Muscle of leg (tissue), 11 donors: Measurements from ENCODE around the gene CD34. TPM values are rescaled to one million over a fixed set of nuclear protein-coding genes. Genes with fewer than 3 reads are reported as not detected.
A peak's percentile ranks its signal among the peaks of the same experiment; 100 is the strongest.

ENCODE experiments used
- DNase-seq: peaks from one replicate; pipeline ENCODE4 v3.0.0; 2013
- H3K27ac ChIP-seq: one replicate; pipeline ENCODE4 v1.5.1; 2013; ENCODE audit warnings: mild to moderate bottlenecking, low read length, control low read depth
- H3K27me3 ChIP-seq: one replicate; pipeline ENCODE4 v1.6.1; 2013; ENCODE audit warnings: low read length; ENCODE audit not compliant: control insufficient read depth, insufficient read depth
- H3K36me3 ChIP-seq: one replicate; pipeline ENCODE4 v1.6.1; 2013; ENCODE audit warnings: low read length; ENCODE audit not compliant: control insufficient read depth, insufficient read depth
- H3K4me1 ChIP-seq: one replicate; pipeline ENCODE4 v1.6.1; 2013; ENCODE audit warnings: low read length; ENCODE audit not compliant: control insufficient read depth, insufficient read depth
- H3K4me3 ChIP-seq: one replicate; pipeline ENCODE4 v1.5.1; 2013; ENCODE audit warnings: low read length, control low read depth
- H3K9me3 ChIP-seq: replicated peaks from 2 replicates; pipeline ENCODE4 v1.6.1; 2013; ENCODE audit warnings: low read depth, low read length; ENCODE audit not compliant: control insufficient read depth
- WGBS: methylation state at CpG from one replicate; pipeline ENCODE4 v1.1.5; 2013; ENCODE audit warnings: missing lambda C conversion rate; ENCODE audit not compliant: insufficient coverage; 5-methylcytosine and 5-hydroxymethylcytosine counted together
- polyA plus RNA-seq, 8 donors: library from polyadenylated mRNA; unstranded; fragments of 120-200 nt; gene quantifications; one replicate each; pipeline versions ENCODE4 v1.2.1 to v1.2.3, GENCODE V29; 2013; ENCODE audit warnings: inconsistent platforms in 1 of 8, low replicate concordance in 1 of 8; ENCODE audit not compliant: insufficient read length in 8 of 8, insufficient read depth in 1 of 8
- total RNA-seq: library from RNA; stranded (reverse); fragments of 120-200 nt; gene quantifications from one replicate; pipeline ENCODE4 v1.2.4, GENCODE V29; 2013

The CD34 gene
- total and polyA plus RNA-seq, 9 donors: 62.2 to 204 (median 158) TPM

DNA sequence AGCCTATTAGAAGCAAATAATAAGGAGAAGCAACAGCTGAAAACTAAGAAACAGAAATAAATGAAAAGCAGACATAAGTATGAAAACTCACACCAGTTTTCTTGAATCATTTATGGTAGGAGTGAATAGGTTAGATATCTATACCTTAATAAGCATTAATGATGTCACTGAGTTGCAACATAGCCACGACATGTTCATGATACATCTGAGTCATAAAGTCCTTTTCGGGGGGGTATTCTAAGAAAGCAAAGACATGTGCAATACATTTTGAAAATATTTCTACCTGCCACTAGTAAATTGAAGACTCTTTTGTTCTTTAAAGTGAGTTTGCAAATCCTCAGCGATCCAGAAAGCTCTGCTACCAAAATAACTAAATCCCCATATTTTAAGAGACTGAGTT lies 7.2 kb downstream of the CD34 start:
- H3K4me3 ChIP-seq: no peak overlapping the region
- H3K27me3 ChIP-seq: no peaks in the 10 kb centered on the region
- H3K9me3 ChIP-seq: no peaks in the 10 kb centered on the region
- no CpG with 5 or more reads among the region's 3 CpGs for WGBS
- peaks cover 37% of the 10 kb centered on the region for H3K4me1 ChIP-seq
- DNase-seq: no peak
- peak overlapping the region; percentile 45 for H3K27ac ChIP-seq
- H3K36me3 ChIP-seq: peaks cover 19% of the 10 kb centered on the region

DNA sequence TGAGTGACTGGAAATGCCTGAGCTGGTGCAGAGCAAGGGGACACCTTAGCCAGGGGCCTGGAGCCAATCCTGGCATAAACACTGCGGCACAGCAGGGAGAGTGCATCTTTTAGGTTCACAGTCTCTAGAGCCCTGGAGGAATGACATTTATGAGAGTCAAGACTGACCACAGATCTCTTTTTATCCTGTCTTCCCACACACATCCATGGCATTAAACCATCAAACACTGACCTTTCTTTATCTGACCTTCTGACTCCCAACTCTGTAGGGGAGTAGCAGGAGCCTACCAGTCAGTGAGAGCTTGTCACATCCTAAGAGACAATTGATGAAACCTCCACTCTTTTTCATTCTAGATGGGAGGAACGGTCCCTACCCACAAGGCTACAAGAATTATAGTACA lies 7.9 kb downstream of the CD34 start:
- peaks cover 31% of the 10 kb centered on the region for H3K4me1 ChIP-seq
- H3K36me3 ChIP-seq: peaks cover 25% of the 10 kb centered on the region
- H3K4me3 ChIP-seq: no peak overlapping the region
- no peaks in the 10 kb centered on the region for H3K9me3 ChIP-seq
- no peak for DNase-seq
- H3K27ac ChIP-seq: peak overlapping the region; percentile 15
- no peaks in the 10 kb centered on the region for H3K27me3 ChIP-seq
- WGBS: 0% methylated on average over 1 of the region's 2 CpGs

DNA sequence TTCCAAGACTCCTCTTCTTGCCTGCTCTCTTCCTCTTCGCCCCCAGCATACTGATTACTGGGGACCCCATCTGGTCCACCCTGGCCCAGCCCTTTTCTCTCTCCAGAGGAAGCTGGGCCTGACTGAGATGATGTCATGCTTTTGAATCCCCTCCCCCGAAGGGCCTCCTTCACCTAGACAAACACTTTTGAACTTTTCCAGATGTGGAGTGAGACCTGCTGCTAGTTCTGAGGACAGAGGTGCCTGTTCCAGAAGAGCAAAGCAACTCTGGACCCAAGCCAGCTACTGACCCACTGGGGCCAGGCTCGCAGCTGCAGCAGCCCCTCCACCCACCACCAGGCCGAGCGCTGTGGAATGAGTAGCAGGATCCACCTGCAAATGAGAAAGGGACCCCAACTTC lies 8.4 kb downstream of the CD34 start:
- H3K4me3 ChIP-seq: no peak overlapping the region
- WGBS: 19% methylated on average over 2 of the region's 5 CpGs

DNA sequence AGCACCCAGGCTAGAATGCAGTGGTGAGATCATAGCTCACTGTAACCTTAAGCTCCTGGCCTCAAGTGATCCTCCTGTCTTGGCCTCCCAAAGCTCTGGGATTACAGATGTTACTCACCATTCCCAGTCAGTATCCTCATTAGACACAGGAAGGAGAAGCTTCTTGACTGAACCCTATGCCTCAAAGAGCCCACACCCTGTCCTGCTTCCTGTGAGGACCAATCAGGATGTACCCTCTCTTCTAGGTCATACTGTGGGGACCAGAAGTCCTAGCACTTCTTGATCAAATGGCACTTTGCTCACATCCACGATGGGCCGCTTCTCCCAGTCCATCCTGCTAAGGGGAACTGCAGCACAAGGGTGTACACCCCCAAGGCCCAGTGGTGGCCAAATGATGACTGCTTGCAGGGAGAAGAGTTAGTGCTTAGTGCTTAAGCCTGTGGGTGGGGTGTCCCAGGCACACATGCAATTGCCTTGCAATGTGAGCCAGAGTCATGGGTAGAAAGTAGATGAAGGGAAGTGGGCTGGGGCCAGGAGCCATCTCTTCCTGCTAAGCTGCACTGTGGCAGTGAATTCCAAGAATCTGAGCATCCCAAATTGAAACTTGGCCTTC lies 9.8 kb downstream of the CD34 start:
- H3K27me3 ChIP-seq: no peaks in the 10 kb centered on the region
- WGBS: 93% methylated on average over 2 of the region's 2 CpGs
- no peaks in the 10 kb centered on the region for H3K9me3 ChIP-seq
- H3K36me3 ChIP-seq: peaks cover 23% of the 10 kb centered on the region
- H3K27ac ChIP-seq: no peak overlapping the region
- no peak for DNase-seq
- no peak overlapping the region for H3K4me3 ChIP-seq
- peaks cover 20% of the 10 kb centered on the region for H3K4me1 ChIP-seq

More for the DNA sequence above, 8.4 kb downstream of the CD34 start:
- Histone ChIP-seq H3K4me1 (peaks cover 29% of the 10 kb centered on the region), H3K27me3 (no peaks in the 10 kb centered on the region), H3K9me3 (no peaks in the 10 kb centered on the region), H3K36me3 (peaks cover 25% of the 10 kb centered on the region), H3K27ac (peak overlapping the region; percentile 15)
- DNase-seq: peak; percentile 70

DNA sequence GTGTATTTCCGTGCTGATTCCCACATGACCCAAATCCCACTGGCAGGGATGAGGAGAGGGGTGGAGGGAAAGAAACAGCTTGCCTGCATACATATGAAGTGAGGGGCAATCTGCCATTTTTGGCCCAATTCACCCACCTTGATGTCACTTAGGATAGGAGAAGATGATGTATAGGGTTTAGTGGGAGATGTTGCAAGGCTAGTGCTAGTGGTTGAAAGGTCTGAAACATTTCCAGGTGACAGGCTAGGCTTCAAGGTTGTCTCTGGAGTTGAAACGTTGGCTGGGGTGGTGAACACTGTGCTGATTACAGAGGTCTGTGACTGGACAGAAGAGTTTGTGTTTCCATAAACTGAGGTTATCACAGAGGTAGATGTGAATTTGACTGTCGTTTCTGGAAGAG lies 12.1 kb downstream of the CD34 start:
- Histone ChIP-seq H3K27ac (no peak overlapping the region), H3K4me1 (peaks cover 20% of the 10 kb centered on the region), H3K9me3 (no peaks in the 10 kb centered on the region), H3K36me3 (peaks cover 27% of the 10 kb centered on the region), H3K4me3 (no peak overlapping the region), H3K27me3 (no peaks in the 10 kb centered on the region)
- DNase-seq: no peak
- WGBS: 44% methylated on average over 1 of the region's 3 CpGs

DNA sequence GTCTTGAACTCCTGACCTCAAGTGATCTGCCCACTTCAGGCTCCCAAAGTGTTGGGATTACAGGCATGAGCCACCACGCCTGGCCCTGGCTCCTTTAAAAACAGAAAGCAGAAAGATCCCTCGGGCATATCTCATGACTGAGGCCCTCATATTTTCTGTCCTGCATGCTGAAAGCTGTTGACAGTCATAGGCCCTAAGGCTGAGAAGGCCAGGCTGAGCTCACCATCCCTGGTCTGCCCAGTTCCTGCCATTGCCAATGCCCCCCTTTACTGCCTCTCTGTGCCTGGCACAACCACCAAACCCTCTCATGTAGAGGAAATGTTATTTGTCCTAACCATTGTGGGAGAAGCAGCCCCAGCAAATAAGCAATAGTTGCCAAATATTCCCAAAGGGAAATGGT lies 12.7 kb downstream of the CD34 start:
- DNase-seq: no peak
- Histone ChIP-seq H3K27me3 (no peaks in the 10 kb centered on the region), H3K4me3 (no peak overlapping the region), H3K27ac (no peak overlapping the region), H3K36me3 (peaks cover 27% of the 10 kb centered on the region), H3K9me3 (no peaks in the 10 kb centered on the region), H3K4me1 (peaks cover 22% of the 10 kb centered on the region)
- 54% methylated on average over 2 of the region's 2 CpGs for WGBS

DNA sequence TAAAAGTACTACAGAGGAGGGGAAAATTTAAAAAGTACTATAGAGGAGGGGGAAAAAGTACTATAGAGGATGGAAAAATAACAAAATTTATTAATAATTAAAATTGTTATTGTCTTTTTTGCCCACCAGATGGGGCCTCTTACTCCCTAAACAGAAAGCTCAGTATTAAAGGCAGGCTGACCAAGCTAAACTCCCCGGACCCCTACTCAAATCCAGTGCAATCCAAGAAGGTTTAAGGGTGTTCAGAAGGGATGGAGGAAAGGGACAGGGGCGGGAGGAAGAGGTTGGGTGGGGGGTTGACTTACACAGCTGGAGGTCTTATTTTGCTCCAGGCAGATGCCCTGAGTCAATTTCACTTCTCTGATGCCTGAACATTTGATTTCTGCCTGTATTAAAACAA lies 13.7 kb downstream of the CD34 start:
- Histone ChIP-seq H3K36me3 (peaks cover 27% of the 10 kb centered on the region), H3K9me3 (no peaks in the 10 kb centered on the region), H3K4me3 (no peak overlapping the region), H3K4me1 (peaks cover 19% of the 10 kb centered on the region), H3K27me3 (no peaks in the 10 kb centered on the region), H3K27ac (no peak overlapping the region)
- WGBS: no CpG with 5 or more reads among the region's 2 CpGs
- no peak for DNase-seq

DNA sequence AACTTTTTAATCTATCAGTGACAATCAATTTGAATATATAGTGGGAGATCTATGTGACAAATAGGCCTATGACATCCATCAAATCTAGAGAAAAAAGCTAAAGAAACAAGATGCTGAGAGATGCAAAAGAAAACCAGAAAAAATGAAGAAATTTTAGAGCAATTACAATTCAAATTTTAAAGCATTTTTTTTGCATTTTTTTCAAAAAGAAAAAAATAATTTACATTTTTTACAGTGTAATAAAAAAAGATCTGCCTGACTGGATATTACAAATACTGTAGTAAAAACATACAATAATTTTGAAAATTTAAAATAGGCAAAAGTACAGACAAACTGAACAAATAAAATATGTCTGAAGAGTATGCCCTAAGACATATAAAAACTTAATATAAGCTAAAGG lies 14.4 kb downstream of the CD34 start:
- DNase-seq: no peak
- H3K4me1 ChIP-seq: peaks cover 16% of the 10 kb centered on the region
- no peak overlapping the region for H3K27ac ChIP-seq
- no peaks in the 10 kb centered on the region for H3K9me3 ChIP-seq
- no peaks in the 10 kb centered on the region for H3K27me3 ChIP-seq
- H3K4me3 ChIP-seq: no peak overlapping the region
- H3K36me3 ChIP-seq: peaks cover 28% of the 10 kb centered on the region

DNA sequence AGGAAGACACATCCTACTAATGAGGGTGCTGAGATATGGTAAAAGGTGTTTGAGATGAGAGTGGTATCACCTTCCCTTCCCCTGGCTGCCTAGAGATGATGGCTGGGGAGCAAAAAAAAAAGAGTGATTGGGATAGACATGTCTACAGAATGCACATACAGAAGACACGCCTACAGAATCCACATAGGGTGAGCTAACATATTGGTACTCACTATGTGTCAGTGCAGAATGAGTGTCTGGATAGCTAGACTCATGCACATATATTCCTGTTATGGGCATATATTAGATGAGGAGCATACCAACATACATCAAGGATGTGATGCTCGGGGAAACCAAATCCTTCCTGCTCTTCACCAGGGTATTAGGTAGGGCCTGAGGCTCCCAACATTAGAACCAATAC lies 16.2 kb downstream of the CD34 start:
- Histone ChIP-seq H3K4me1 (peaks cover 26% of the 10 kb centered on the region), H3K4me3 (no peak overlapping the region), H3K27me3 (no peaks in the 10 kb centered on the region), H3K36me3 (peaks cover 21% of the 10 kb centered on the region), H3K9me3 (no peaks in the 10 kb centered on the region), H3K27ac (no peak overlapping the region)
- no CpG with 5 or more reads among the region's 2 CpGs for WGBS
- no peak for DNase-seq

DNA sequence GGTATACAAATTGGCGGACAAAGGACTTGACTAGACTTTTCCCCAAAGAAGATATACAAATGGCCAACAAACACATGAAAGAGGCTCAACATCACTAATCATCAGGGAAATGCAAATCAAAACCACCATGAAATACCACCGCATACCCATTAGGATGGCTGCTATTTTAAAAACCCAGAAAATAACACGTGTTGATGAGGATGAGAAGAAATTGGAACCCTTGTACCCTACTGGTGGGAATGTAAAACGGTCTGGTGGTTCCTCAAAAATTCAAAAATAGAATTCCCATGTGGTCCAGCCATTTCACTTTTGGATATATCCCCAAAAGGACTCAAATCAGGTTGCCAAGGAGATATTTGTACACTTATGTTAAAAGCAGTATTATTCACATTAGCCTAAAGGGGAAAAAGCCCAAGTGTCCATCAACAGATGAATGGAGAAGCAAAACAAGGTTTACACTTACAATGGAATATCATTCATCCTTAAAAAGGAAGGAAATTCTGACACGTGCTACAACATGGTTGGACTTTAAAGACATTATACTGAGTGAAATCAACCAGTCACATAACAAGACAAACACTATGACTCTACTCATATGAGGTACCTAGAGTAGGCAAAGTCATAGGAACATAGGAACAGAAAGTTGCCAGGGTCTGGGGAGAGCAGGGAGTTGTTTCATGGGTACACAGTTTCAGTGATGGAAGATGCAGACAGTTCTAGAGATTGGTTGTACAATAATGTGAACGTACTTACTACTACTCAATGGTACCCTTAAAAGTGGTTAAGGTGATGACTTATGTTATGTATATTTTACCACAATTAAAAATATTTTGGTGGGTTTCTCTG lies 17.0 kb downstream of the CD34 start:
- DNase-seq: no peak
- Histone ChIP-seq H3K27me3 (no peaks in the 10 kb centered on the region), H3K27ac (peak overlapping the region; percentile 16), H3K36me3 (peaks cover 20% of the 10 kb centered on the region), H3K4me1 (peaks cover 32% of the 10 kb centered on the region), H3K4me3 (no peak overlapping the region), H3K9me3 (no peaks in the 10 kb centered on the region)
- WGBS: no CpG with 5 or more reads among the region's 6 CpGs
